GM12873 (cell line): ENCODE measurements around the gene C3.

Experiments used
- CTCF ChIP-seq: IDR thresholded peaks from 2 replicates; pipeline ENCODE4 v1.5.1; 2012; ENCODE audit warnings: low read depth, mild to moderate bottlenecking, moderate library complexity, low read length, control low read depth; ENCODE audit not compliant: insufficient read depth; ENCODE audit errors: missing control alignments

Gene C3

GRCh38 chr19:6709549-6709948 lies 10.9 kb downstream of the C3 start:
- no peak for TF ChIP-seq CTCF

- no peak for TF ChIP-seq CTCF
Observed at GRCh38 chr19:6708346-6708745, 12.1 kb downstream of the C3 start.

- TF ChIP-seq CTCF: no peak
Observed at GRCh38 chr19:6707658-6708018, 12.8 kb downstream of the C3 start.

- TF ChIP-seq CTCF: no peak
Observed at GRCh38 chr19:6707011-6707657, 13.3 kb downstream of the C3 start.

- no peak for TF ChIP-seq CTCF
Observed at GRCh38 chr19:6706633-6706958, 13.9 kb downstream of the C3 start.

GRCh38 chr19:6705931-6706632 lies 14.4 kb downstream of the C3 start:
- no peak for TF ChIP-seq CTCF

- no peak for TF ChIP-seq CTCF
Observed at GRCh38 chr19:6700586-6701316, 19.7 kb downstream of the C3 start.
